Measurements from ENCODE around the gene CNOT6L. TPM values are rescaled to one million over a fixed set of nuclear protein-coding genes. Genes with fewer than 3 reads are reported as not detected.

The CNOT6L gene
- total RNA-seq, 4 donors from 2014 or later, result 17.4 to 25.3 (median 21.7) TPM

- intact Hi-C loops (cut with DNase I), result no loop called here
- Histone ChIP-seq H3K27ac (replicated peaks in 1 of 4) (no peak overlapping the region), H3K4me1 (no peaks in the 10 kb centered on the region), H3K36me3 (no peaks in the 10 kb centered on the region), H3K27me3 (peaks cover 0 to 15% (median 0%) of the 10 kb centered on the region in 4 donors), H3K4me3 (no peak overlapping the region), H3K9me3 (no peaks in the 10 kb centered on the region)
- no peak for TF ChIP-seq EP300 (IDR thresholded peaks at IDR 0.05)
- no peak for DNase-seq (ENCODE audit: extremely low spot score)
- WGBS, result 98% methylated on average over 6 of the region's 6 CpGs
Measured at GRCh38 chr4:77848508-77848907, 29.3 kb upstream of the CNOT6L start.

- H3K4me1 ChIP-seq, result no peaks in the 10 kb centered on the region
- intact Hi-C loops (cut with DNase I), result no loop called here
- H3K27me3 ChIP-seq, result peaks cover 0 to 15% (median 0%) of the 10 kb centered on the region in 4 donors
- 89% methylated on average over 3 of the region's 3 CpGs for WGBS
- no peak for DNase-seq (ENCODE audit: extremely low spot score)
- no peak for TF ChIP-seq POLR2A (IDR thresholded peaks at IDR 0.05; ENCODE audit: low read depth)
- TF ChIP-seq CTCF (IDR thresholded peaks at IDR 0.05), result no peak
- no peak for TF ChIP-seq EP300 (IDR thresholded peaks at IDR 0.05)
- TF ChIP-seq POLR2AphosphoS5 (IDR thresholded peaks at IDR 0.05), result no peak
- H3K9me3 ChIP-seq, result no peaks in the 10 kb centered on the region
- H3K27ac ChIP-seq (replicated peaks in 1 of 4), result no peak overlapping the region
- H3K4me3 ChIP-seq, result no peak overlapping the region
- H3K36me3 ChIP-seq, result no peaks in the 10 kb centered on the region
Measured at GRCh38 chr4:77845929-77846328, 26.8 kb upstream of the CNOT6L start.

GRCh38 chr4:77845400-77845799, 26.2 kb upstream of the CNOT6L start:
- no peaks in the 10 kb centered on the region for H3K9me3 ChIP-seq
- intact Hi-C loops (cut with DNase I), result no loop called here
- H3K4me1 ChIP-seq, result no peaks in the 10 kb centered on the region
- no peaks in the 10 kb centered on the region for H3K36me3 ChIP-seq
- H3K4me3 ChIP-seq, result no peak overlapping the region
- 83% methylated on average over 1 of the region's 1 CpG for WGBS
- DNase-seq (ENCODE audit: extremely low spot score), result no peak
- no peak overlapping the region for H3K27ac ChIP-seq (replicated peaks in 1 of 4)
- TF ChIP-seq POLR2AphosphoS5 (IDR thresholded peaks at IDR 0.05), result no peak
- TF ChIP-seq CTCF (IDR thresholded peaks at IDR 0.05), result no peak
- TF ChIP-seq EP300 (IDR thresholded peaks at IDR 0.05), result no peak
- no peak for TF ChIP-seq POLR2A (IDR thresholded peaks at IDR 0.05; ENCODE audit: low read depth)
- H3K27me3 ChIP-seq, result peaks cover 0 to 15% (median 0%) of the 10 kb centered on the region in 4 donors

DNA sequence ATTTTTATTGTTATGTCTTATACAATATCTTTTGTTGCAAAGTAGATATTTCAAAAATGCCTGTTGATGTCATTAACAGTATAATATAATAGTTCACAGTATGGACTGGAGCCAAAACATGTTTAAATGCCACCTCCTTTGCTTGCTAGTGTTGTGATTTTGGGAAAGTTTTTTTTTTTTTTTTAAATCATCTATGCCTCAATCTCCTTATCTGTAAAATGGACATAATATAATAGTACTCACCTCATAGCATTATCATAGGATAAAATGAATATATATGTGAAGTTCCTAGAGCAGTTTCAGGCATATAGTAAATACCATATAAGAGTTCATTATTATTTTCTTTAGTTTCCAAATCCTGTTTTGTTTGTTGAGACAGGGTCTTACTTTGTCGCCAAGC, 25.2 kb upstream of the CNOT6L start:
- no peak overlapping the region for H3K27ac ChIP-seq (replicated peaks in 1 of 4)
- no peak for DNase-seq (ENCODE audit: extremely low spot score)
- no peak for TF ChIP-seq POLR2AphosphoS5 (IDR thresholded peaks at IDR 0.05)
- TF ChIP-seq CTCF (IDR thresholded peaks at IDR 0.05), result no peak
- TF ChIP-seq POLR2A (IDR thresholded peaks at IDR 0.05; ENCODE audit: low read depth), result no peak
- TF ChIP-seq EP300 (IDR thresholded peaks at IDR 0.05), result no peak
- no peaks in the 10 kb centered on the region for H3K9me3 ChIP-seq
- no peaks in the 10 kb centered on the region for H3K4me1 ChIP-seq
- peaks cover 0 to 5% (median 0%) of the 10 kb centered on the region in 4 donors for H3K27me3 ChIP-seq
- WGBS, result 100% methylated on average over 1 of the region's 1 CpG
- H3K4me3 ChIP-seq, result no peak overlapping the region
- intact Hi-C loops (cut with DNase I), result no loop called here
- no peaks in the 10 kb centered on the region for H3K36me3 ChIP-seq

GRCh38 chr4:77843628-77844027, 24.5 kb upstream of the CNOT6L start:
- no peaks in the 10 kb centered on the region for H3K9me3 ChIP-seq
- TF ChIP-seq CTCF (IDR thresholded peaks at IDR 0.05) (no peak), EP300 (IDR thresholded peaks at IDR 0.05) (no peak), POLR2AphosphoS5 (IDR thresholded peaks at IDR 0.05) (no peak), POLR2A (IDR thresholded peaks at IDR 0.05; ENCODE audit: low read depth) (no peak)
- no peak overlapping the region for H3K4me3 ChIP-seq
- intact Hi-C loops (cut with DNase I), result no loop called here
- no peak for DNase-seq (ENCODE audit: extremely low spot score)
- no peaks in the 10 kb centered on the region for H3K36me3 ChIP-seq
- no peak overlapping the region for H3K27ac ChIP-seq (replicated peaks in 1 of 4)
- H3K27me3 ChIP-seq, result no peaks in the 10 kb centered on the region
- no peaks in the 10 kb centered on the region for H3K4me1 ChIP-seq
- WGBS, result 53% methylated on average over 1 of the region's 1 CpG

Data from esophagus muscularis mucosa (tissue), 4 donors.